Anterior cingulate cortex (tissue), 58 donors: Measurements from ENCODE around the gene HPN.

ENCODE experiments used
- DNase-seq, 58 donors: peaks; one replicate each; lab custom pipeline; 2025; lab: John Stamatoyannopoulos, UW

HPN gene

GRCh38 chr19:35075202-35076025, 33.9 kb downstream of the HPN start:
- DNase-seq: no peak

- no peak for DNase-seq
Observed at GRCh38 chr19:35076026-35076370, 34.5 kb downstream of the HPN start.

- no peak for DNase-seq
Observed at GRCh38 chr19:35076657-35077056, 35.1 kb downstream of the HPN start.

- no peak for DNase-seq
Observed at GRCh38 chr19:35077411-35078223, 36.1 kb downstream of the HPN start.

GRCh38 chr19:35079826-35080225, 38.3 kb downstream of the HPN start:
- no peak for DNase-seq

GRCh38 chr19:35080613-35081170, 39.2 kb downstream of the HPN start:
- no peak for DNase-seq

- DNase-seq: peak in 1 of 58 donors; percentile 9
Observed at GRCh38 chr19:35081201-35081600, 39.7 kb downstream of the HPN start.

- DNase-seq: no peak
Observed at GRCh38 chr19:35083691-35084508, 42.4 kb downstream of the HPN start.

- DNase-seq: no peak
Observed at GRCh38 chr19:35084509-35084762, 42.9 kb downstream of the HPN start.

GRCh38 chr19:35085947-35086346, 44.4 kb downstream of the HPN start:
- DNase-seq: no peak

GRCh38 chr19:35086455-35086854, 44.9 kb downstream of the HPN start:
- peak in 9 of 58 donors; percentile 16 to 48 (median 24) for DNase-seq

- DNase-seq: no peak
Observed at GRCh38 chr19:35087393-35087792, 45.9 kb downstream of the HPN start.

GRCh38 chr19:35088131-35088913, 46.8 kb downstream of the HPN start:
- DNase-seq: peak in 5 of 58 donors; percentile 16 to 43 (median 25)

GRCh38 chr19:35089554-35089953, 48.0 kb downstream of the HPN start:
- DNase-seq: no peak

GRCh38 chr19:35090160-35090505, 48.6 kb downstream of the HPN start:
- no peak for DNase-seq

- DNase-seq: peak in 30 of 58 donors; percentile 3 to 62 (median 36)
Observed at GRCh38 chr19:35090506-35091214, 49.1 kb downstream of the HPN start.

- no peak for DNase-seq
Observed at GRCh38 chr19:35093430-35093829, 51.9 kb downstream of the HPN start.

- no peak for DNase-seq
Observed at GRCh38 chr19:35093941-35094647, 52.6 kb downstream of the HPN start.

GRCh38 chr19:35094656-35095055, 53.1 kb downstream of the HPN start:
- no peak for DNase-seq
